ENCODE data around the gene CCDC69.

- TF ChIP-seq CTCF (IDR thresholded peaks at IDR 0.05; ENCODE audit: insufficient read depth, low read length, poor library complexity, severe bottlenecking) (no peak), EZH2phosphoT487 (conservative IDR thresholded peaks at IDR 0.05; ENCODE audit: low read length) (no peak)
Measured at GRCh38 chr5:151222054-151222789, 1.7 kb downstream of the CCDC69 start.
